Muscle of leg (tissue), 11 donors: ENCODE data around the gene F12. TPM values are rescaled to one million over a fixed set of nuclear protein-coding genes. Genes with fewer than 3 reads are reported as not detected.

ENCODE experiments used
- DNase-seq: peaks from one replicate; pipeline ENCODE4 v3.0.0; 2013
- H3K27ac ChIP-seq: one replicate; pipeline ENCODE4 v1.5.1; 2013; ENCODE audit warnings: mild to moderate bottlenecking, low read length, control low read depth
- H3K27me3 ChIP-seq: one replicate; pipeline ENCODE4 v1.6.1; 2013; ENCODE audit warnings: low read length; ENCODE audit not compliant: control insufficient read depth, insufficient read depth
- H3K36me3 ChIP-seq: one replicate; pipeline ENCODE4 v1.6.1; 2013; ENCODE audit warnings: low read length; ENCODE audit not compliant: control insufficient read depth, insufficient read depth
- H3K4me1 ChIP-seq: one replicate; pipeline ENCODE4 v1.6.1; 2013; ENCODE audit warnings: low read length; ENCODE audit not compliant: control insufficient read depth, insufficient read depth
- H3K4me3 ChIP-seq: one replicate; pipeline ENCODE4 v1.5.1; 2013; ENCODE audit warnings: low read length, control low read depth
- H3K9me3 ChIP-seq: replicated peaks from 2 replicates; pipeline ENCODE4 v1.6.1; 2013; ENCODE audit warnings: low read depth, low read length; ENCODE audit not compliant: control insufficient read depth
- WGBS: methylation state at CpG from one replicate; pipeline ENCODE4 v1.1.5; 2013; ENCODE audit warnings: missing lambda C conversion rate; ENCODE audit not compliant: insufficient coverage; 5-methylcytosine and 5-hydroxymethylcytosine counted together
- polyA plus RNA-seq, 8 donors: library from polyadenylated mRNA; unstranded; fragments of 120-200 nt; gene quantifications; one replicate each; pipeline versions ENCODE4 v1.2.1 to v1.2.3, GENCODE V29; 2013; ENCODE audit warnings: inconsistent platforms in 1 of 8, low replicate concordance in 1 of 8; ENCODE audit not compliant: insufficient read length in 8 of 8, insufficient read depth in 1 of 8
- total RNA-seq: library from RNA; stranded (reverse); fragments of 120-200 nt; gene quantifications from one replicate; pipeline ENCODE4 v1.2.4, GENCODE V29; 2013

F12 gene
- total and polyA plus RNA-seq, 9 donors = 0.14 to 1.0 (median 0.44) TPM; not detected in 1

- peaks cover 47% of the 10 kb centered on the region for H3K4me1 ChIP-seq
- peak; percentile 74 for DNase-seq
- WGBS = 1% methylated on average over 25 of the region's 31 CpGs
- peaks cover 23% of the 10 kb centered on the region for H3K36me3 ChIP-seq
- H3K27ac ChIP-seq = no peak overlapping the region
- peak overlapping the region; percentile 51 for H3K4me3 ChIP-seq
- H3K9me3 ChIP-seq = no peaks in the 10 kb centered on the region
- peaks cover 29% of the 10 kb centered on the region for H3K27me3 ChIP-seq
These were observed 44.6 kb upstream of the F12 start for GRCh38 chr5:177453852-177454396.

- Histone ChIP-seq H3K4me1 (peaks cover 45% of the 10 kb centered on the region), H3K27me3 (peaks cover 38% of the 10 kb centered on the region), H3K27ac (no peak overlapping the region), H3K36me3 (peaks cover 14% of the 10 kb centered on the region), H3K4me3 (no peak overlapping the region), H3K9me3 (no peaks in the 10 kb centered on the region)
- DNase-seq = no peak
- WGBS = 94% methylated on average over 7 of the region's 17 CpGs
These were observed 43.6 kb upstream of the F12 start for GRCh38 chr5:177452688-177453638.

GRCh38 chr5:177450667-177451424, 41.5 kb upstream of the F12 start:
- Histone ChIP-seq H3K4me3 (no peak overlapping the region), H3K9me3 (no peaks in the 10 kb centered on the region), H3K27me3 (peaks cover 50% of the 10 kb centered on the region), H3K36me3 (no peaks in the 10 kb centered on the region), H3K4me1 (peaks cover 41% of the 10 kb centered on the region), H3K27ac (no peak overlapping the region)
- peak; percentile 57 for DNase-seq
- 79% methylated on average over 8 of the region's 10 CpGs for WGBS

- 80% methylated on average over 16 of the region's 18 CpGs for WGBS
- Histone ChIP-seq H3K4me1 (peaks cover 36% of the 10 kb centered on the region), H3K36me3 (no peaks in the 10 kb centered on the region), H3K4me3 (no peak overlapping the region), H3K27me3 (peaks cover 65% of the 10 kb centered on the region), H3K27ac (no peak overlapping the region), H3K9me3 (no peaks in the 10 kb centered on the region)
- DNase-seq = no peak
These were observed 40.0 kb upstream of the F12 start for GRCh38 chr5:177449140-177450061.

GRCh38 chr5:177448244-177448950, 39.0 kb upstream of the F12 start:
- Histone ChIP-seq H3K36me3 (peaks cover 2% of the 10 kb centered on the region), H3K9me3 (no peaks in the 10 kb centered on the region), H3K27me3 (peaks cover 57% of the 10 kb centered on the region), H3K27ac (no peak overlapping the region), H3K4me3 (no peak overlapping the region), H3K4me1 (peaks cover 27% of the 10 kb centered on the region)
- DNase-seq = no peak
- WGBS = 90% methylated on average over 1 of the region's 6 CpGs

- peak; percentile 46 for DNase-seq
- Histone ChIP-seq H3K9me3 (no peaks in the 10 kb centered on the region), H3K27ac (no peak overlapping the region), H3K4me3 (no peak overlapping the region), H3K4me1 (peaks cover 24% of the 10 kb centered on the region), H3K36me3 (peaks cover 8% of the 10 kb centered on the region), H3K27me3 (peaks cover 56% of the 10 kb centered on the region)
- 23% methylated on average over 14 of the region's 23 CpGs for WGBS
These were observed 38.4 kb upstream of the F12 start for GRCh38 chr5:177447611-177448243.

GRCh38 chr5:177447066-177447610, 37.8 kb upstream of the F12 start:
- DNase-seq = peak; percentile 78
- Histone ChIP-seq H3K4me3 (peak overlapping the region; percentile 21), H3K27me3 (peaks cover 53% of the 10 kb centered on the region), H3K27ac (no peak overlapping the region), H3K36me3 (peaks cover 13% of the 10 kb centered on the region), H3K4me1 (peaks cover 24% of the 10 kb centered on the region), H3K9me3 (no peaks in the 10 kb centered on the region)
- 1% methylated on average over 17 of the region's 52 CpGs for WGBS

- peak within 1 kb of the TSS; percentile 43 for H3K4me3 ChIP-seq
- no peaks in the 10 kb centered on the region for H3K9me3 ChIP-seq
- WGBS = under 1% methylated on average over 83 of the region's 89 CpGs
- no peak within 1 kb of the TSS for H3K27ac ChIP-seq
- peak; percentile 81 for DNase-seq
- H3K4me1 ChIP-seq = peaks cover 25% of the 10 kb centered on the region
- H3K27me3 ChIP-seq = peaks cover 49% of the 10 kb centered on the region
- H3K36me3 ChIP-seq = peaks cover 18% of the 10 kb centered on the region
These were observed 37.1 kb upstream of the F12 start, which contains the start of gene PRR7 for GRCh38 chr5:177446200-177447065. PRR7 (plus strand) TSS chr5:177446814; CDS start chr5:177455068, 8,254 bp downstream.
